Activated naive CD8-positive, alpha-beta T cell (primary cell): ENCODE measurements around the gene ZNF230.

ENCODE experiments used
- H3K27ac Mint-ChIP-seq: one replicate; pipeline ENCODE4 v1.8.0; 2021; ENCODE audit warnings: mixed read lengths
- H3K27me3 Mint-ChIP-seq: one replicate; pipeline ENCODE4 v1.8.0; 2021; ENCODE audit warnings: mixed read lengths
- H3K36me3 Mint-ChIP-seq: one replicate; pipeline ENCODE4 v1.8.0; 2021; ENCODE audit warnings: mixed read lengths
- H3K4me1 Mint-ChIP-seq: one replicate; pipeline ENCODE4 v1.8.0; 2021; ENCODE audit warnings: low read depth, mixed read lengths
- H3K4me3 Mint-ChIP-seq: one replicate; pipeline ENCODE4 v1.8.0; 2021; ENCODE audit warnings: mild to moderate bottlenecking, mixed read lengths
- H3K9me3 Mint-ChIP-seq: one replicate; pipeline ENCODE4 v1.8.0; 2021; ENCODE audit warnings: low read depth, mixed read lengths

The ZNF230 gene

GRCh38 chr19:44010468-44010867 lies 7.7 kb downstream of the ZNF230 start:
- Mint-ChIP-seq H3K9me3 (peaks cover 64% of the 10 kb centered on the region), H3K36me3 (peaks cover 67% of the 10 kb centered on the region), H3K4me1 (no peaks in the 10 kb centered on the region), H3K27me3 (no peaks in the 10 kb centered on the region), H3K27ac (no peak overlapping the region), H3K4me3 (no peak overlapping the region)

GRCh38 chr19:44019498-44019897 lies 16.7 kb downstream of the ZNF230 start:
- Mint-ChIP-seq H3K27ac (no peak overlapping the region), H3K9me3 (peaks cover 34% of the 10 kb centered on the region), H3K4me3 (no peak overlapping the region)

GRCh38 chr19:44021221-44021620 lies 18.5 kb downstream of the ZNF230 start:
- Mint-ChIP-seq H3K9me3 (peaks cover 29% of the 10 kb centered on the region), H3K4me1 (peaks cover 16% of the 10 kb centered on the region), H3K36me3 (peaks cover 39% of the 10 kb centered on the region), H3K27me3 (peaks cover 9% of the 10 kb centered on the region), H3K27ac (no peak overlapping the region), H3K4me3 (no peak overlapping the region)

More at GRCh38 chr19:44019498-44019897, 16.7 kb downstream of the ZNF230 start:
- no peaks in the 10 kb centered on the region for H3K4me1 Mint-ChIP-seq
- H3K36me3 Mint-ChIP-seq: peaks cover 32% of the 10 kb centered on the region
- H3K27me3 Mint-ChIP-seq: peaks cover 9% of the 10 kb centered on the region

- peaks cover 50% of the 10 kb centered on the region for H3K36me3 Mint-ChIP-seq
- peak overlapping the region; percentile 80 for H3K27ac Mint-ChIP-seq
- H3K9me3 Mint-ChIP-seq: peaks cover 33% of the 10 kb centered on the region
- H3K4me1 Mint-ChIP-seq: peaks cover 19% of the 10 kb centered on the region
- H3K27me3 Mint-ChIP-seq: peaks cover under 1% of the 10 kb centered on the region
- peak overlapping the region; percentile 98 for H3K4me3 Mint-ChIP-seq
Observed at GRCh38 chr19:44024900-44025216, 22.1 kb downstream of the ZNF230 start.

GRCh38 chr19:44025217-44025936 lies 22.6 kb downstream of the ZNF230 start, which contains the start of gene ZNF222:
Gene ZNF222, plus strand, starts transcription at chr19:44025379. Its CDS starts 58 bp downstream, at chr19:44025437.
- Mint-ChIP-seq H3K9me3 (peaks cover 32% of the 10 kb centered on the region), H3K4me1 (peaks cover 19% of the 10 kb centered on the region), H3K4me3 (peak within 1 kb of the TSS; percentile 98), H3K36me3 (peaks cover 51% of the 10 kb centered on the region), H3K27ac (peak within 1 kb of the TSS; percentile 80), H3K27me3 (no peaks in the 10 kb centered on the region)

GRCh38 chr19:44026622-44027021 lies 23.9 kb downstream of the ZNF230 start:
- Mint-ChIP-seq H3K9me3 (peaks cover 27% of the 10 kb centered on the region), H3K36me3 (peaks cover 50% of the 10 kb centered on the region), H3K27ac (no peak overlapping the region), H3K27me3 (no peaks in the 10 kb centered on the region), H3K4me3 (peak overlapping the region; percentile 98), H3K4me1 (peaks cover 19% of the 10 kb centered on the region)

- peaks cover 62% of the 10 kb centered on the region for H3K36me3 Mint-ChIP-seq
- no peak overlapping the region for H3K4me3 Mint-ChIP-seq
- peaks cover 2% of the 10 kb centered on the region for H3K4me1 Mint-ChIP-seq
- H3K27ac Mint-ChIP-seq: no peak overlapping the region
- H3K27me3 Mint-ChIP-seq: no peaks in the 10 kb centered on the region
- peaks cover 37% of the 10 kb centered on the region for H3K9me3 Mint-ChIP-seq
Observed at GRCh38 chr19:44032001-44032610, 29.3 kb downstream of the ZNF230 start.

- Mint-ChIP-seq H3K4me3 (no peak overlapping the region), H3K9me3 (peaks cover 45% of the 10 kb centered on the region), H3K36me3 (peaks cover 34% of the 10 kb centered on the region), H3K27me3 (peaks cover 20% of the 10 kb centered on the region), H3K27ac (no peak overlapping the region), H3K4me1 (no peaks in the 10 kb centered on the region)
Observed at GRCh38 chr19:44042147-44042546, 39.4 kb downstream of the ZNF230 start.

GRCh38 chr19:44050740-44051649 lies 48.2 kb downstream of the ZNF230 start:
- H3K27me3 Mint-ChIP-seq: peaks cover 6% of the 10 kb centered on the region
- peak overlapping the region; percentile 97 for H3K4me3 Mint-ChIP-seq
- peaks cover 27% of the 10 kb centered on the region for H3K36me3 Mint-ChIP-seq
- H3K4me1 Mint-ChIP-seq: peaks cover 34% of the 10 kb centered on the region
- peak overlapping the region; percentile 82 for H3K27ac Mint-ChIP-seq
- peaks cover 20% of the 10 kb centered on the region for H3K9me3 Mint-ChIP-seq

GRCh38 chr19:44051650-44052402 lies 49.1 kb downstream of the ZNF230 start, which contains the start of gene ZNF223:
Gene ZNF223, plus strand, starts transcription at chr19:44052036. Its CDS starts 3,141 bp downstream, at chr19:44055177.
- peaks cover 20% of the 10 kb centered on the region for H3K9me3 Mint-ChIP-seq
- peaks cover 6% of the 10 kb centered on the region for H3K27me3 Mint-ChIP-seq
- H3K4me3 Mint-ChIP-seq: peak within 1 kb of the TSS; percentile 97
- peaks cover 34% of the 10 kb centered on the region for H3K4me1 Mint-ChIP-seq
- H3K27ac Mint-ChIP-seq: peak within 1 kb of the TSS; percentile 82
- H3K36me3 Mint-ChIP-seq: peaks cover 30% of the 10 kb centered on the region

GRCh38 chr19:44055870-44056269 lies 53.1 kb downstream of the ZNF230 start:
- H3K9me3 Mint-ChIP-seq: peaks cover 20% of the 10 kb centered on the region
- H3K4me1 Mint-ChIP-seq: peaks cover 29% of the 10 kb centered on the region
- H3K36me3 Mint-ChIP-seq: peaks cover 54% of the 10 kb centered on the region
- no peak overlapping the region for H3K27ac Mint-ChIP-seq
- H3K4me3 Mint-ChIP-seq: no peak overlapping the region
- no peaks in the 10 kb centered on the region for H3K27me3 Mint-ChIP-seq

GRCh38 chr19:44059229-44059628 lies 56.5 kb downstream of the ZNF230 start:
- H3K4me1 Mint-ChIP-seq: no peaks in the 10 kb centered on the region
- H3K36me3 Mint-ChIP-seq: peaks cover 71% of the 10 kb centered on the region
- H3K27ac Mint-ChIP-seq: no peak overlapping the region
- H3K4me3 Mint-ChIP-seq: no peak overlapping the region
- peaks cover 35% of the 10 kb centered on the region for H3K9me3 Mint-ChIP-seq
- H3K27me3 Mint-ChIP-seq: no peaks in the 10 kb centered on the region

GRCh38 chr19:44061038-44061437 lies 58.3 kb downstream of the ZNF230 start:
- Mint-ChIP-seq H3K36me3 (peaks cover 67% of the 10 kb centered on the region), H3K27me3 (no peaks in the 10 kb centered on the region), H3K9me3 (peaks cover 35% of the 10 kb centered on the region), H3K4me3 (no peak overlapping the region), H3K27ac (no peak overlapping the region), H3K4me1 (no peaks in the 10 kb centered on the region)
